GM21367 (cell line): ENCODE results near the gene CBS.
"Not testable (repeated sequence)": the region's sequence is repeated elsewhere in the genome, so short reads cannot be mapped to it uniquely, and the experiment has no call there.

Experiments used
- ATAC-seq: cut with Tn5 transposase; IDR thresholded peaks from one replicate; pipeline ENCODE4 v1.9.1; 2021; ENCODE audit not compliant: unreplicated experiment

Gene CBS

GRCh38 chr21:43075170-43076022, at the start of gene CBS:
Gene CBS, minus strand, starts transcription at chr21:43075835. Its CDS starts 3,642 bp downstream, at chr21:43072193.
- ATAC-seq = not testable (repeated sequence)

- ATAC-seq = not testable (repeated sequence)
Observed at GRCh38 chr21:43115956-43116355, 40.3 kb upstream of the CBS start.

- ATAC-seq = not testable (repeated sequence)
Observed at GRCh38 chr21:43114483-43114882, 38.8 kb upstream of the CBS start.

GRCh38 chr21:43109006-43109405, 33.4 kb upstream of the CBS start:
- ATAC-seq = not testable (repeated sequence)

GRCh38 chr21:43108177-43108576, 32.5 kb upstream of the CBS start:
- ATAC-seq = not testable (repeated sequence)

- ATAC-seq = not testable (repeated sequence)
Observed at GRCh38 chr21:43107794-43108137, 32.1 kb upstream of the CBS start.

- peak; percentile 64 for ATAC-seq
Observed at GRCh38 chr21:43106965-43107793, 31.5 kb upstream of the CBS start, which contains the start of gene U2AF1. Gene U2AF1, minus strand, starts transcription at chr21:43107570. Its CDS starts 76 bp downstream, at chr21:43107494.

- not testable (repeated sequence) for ATAC-seq
Observed at GRCh38 chr21:43104642-43105041, 29.0 kb upstream of the CBS start.

- ATAC-seq = not testable (repeated sequence)
Observed at GRCh38 chr21:43102281-43102680, 26.6 kb upstream of the CBS start.

- not testable (repeated sequence) for ATAC-seq
Observed at GRCh38 chr21:43101676-43102075, 26.0 kb upstream of the CBS start.

- ATAC-seq = not testable (repeated sequence)
Observed at GRCh38 chr21:43101000-43101399, 25.4 kb upstream of the CBS start.

- not testable (repeated sequence) for ATAC-seq
Observed at GRCh38 chr21:43091979-43092614, 16.5 kb upstream of the CBS start.

GRCh38 chr21:43090947-43091346, 15.3 kb upstream of the CBS start:
- ATAC-seq = not testable (repeated sequence)

GRCh38 chr21:43089463-43089862, 13.8 kb upstream of the CBS start:
- ATAC-seq = not testable (repeated sequence)

GRCh38 chr21:43082587-43083300, 7.1 kb upstream of the CBS start:
- ATAC-seq = not testable (repeated sequence)

- not testable (repeated sequence) for ATAC-seq
Observed at GRCh38 chr21:43076643-43077042, 1.0 kb upstream of the CBS start.

GRCh38 chr21:43076023-43076637, 495 bp upstream of the CBS start:
- not testable (repeated sequence) for ATAC-seq

GRCh38 chr21:43074401-43075169, 1.1 kb downstream of the CBS start:
- not testable (repeated sequence) for ATAC-seq

GRCh38 chr21:43072742-43073141, 2.9 kb downstream of the CBS start:
- not testable (repeated sequence) for ATAC-seq
